ENCODE data around the gene HSD17B8.
A peak's percentile ranks its signal among the peaks of the same experiment; 100 is the strongest.

HSD17B8 gene

GRCh38 chr6:33189625-33190448, 14.6 kb upstream of the HSD17B8 start:
- no peak for TF ChIP-seq ZBTB7A (IDR thresholded peaks at IDR 0.05; ENCODE audit: low read depth)
- no peak for TF ChIP-seq FOXM1 (IDR thresholded peaks at IDR 0.05; ENCODE audit: borderline replicate concordance, low read depth)
- no peak for TF ChIP-seq CREB1 (IDR thresholded peaks at IDR 0.05; ENCODE audit: low read depth)
- TF ChIP-seq EGR1 (IDR thresholded peaks at IDR 0.05), result no peak
- TF ChIP-seq EP300 (IDR thresholded peaks at IDR 0.05; ENCODE audit: borderline replicate concordance), result no peak
- TF ChIP-seq TCF12 (IDR thresholded peaks at IDR 0.05; ENCODE audit: low read depth), result no peak
- no peak for TF ChIP-seq REST (IDR thresholded peaks at IDR 0.05; ENCODE audit: low read depth)
- no peak for TF ChIP-seq TAF1 (IDR thresholded peaks at IDR 0.05; ENCODE audit: low read depth)
- no peak for TF ChIP-seq TEAD4 (IDR thresholded peaks at IDR 0.05)
- TF ChIP-seq RAD21 (IDR thresholded peaks at IDR 0.05; ENCODE audit: low read depth), result no peak
- TF ChIP-seq MAX (IDR thresholded peaks at IDR 0.05), result no peak
- no peak for TF ChIP-seq CEBPB (IDR thresholded peaks at IDR 0.05)
- TF ChIP-seq USF1 (IDR thresholded peaks at IDR 0.05), result no peak
- no peak for TF ChIP-seq NFIC (IDR thresholded peaks at IDR 0.05)
- no peak for TF ChIP-seq YY1 (IDR thresholded peaks at IDR 0.05; ENCODE audit: low read depth)

GRCh38 chr6:33190504-33191107, 13.8 kb upstream of the HSD17B8 start:
- TF ChIP-seq REST (IDR thresholded peaks at IDR 0.05; ENCODE audit: low read depth) (no peak), NFIC (IDR thresholded peaks at IDR 0.05) (no peak)

GRCh38 chr6:33191383-33192104, 12.9 kb upstream of the HSD17B8 start:
- TF ChIP-seq USF1 (IDR thresholded peaks at IDR 0.05) (no peak), TCF12 (IDR thresholded peaks at IDR 0.05; ENCODE audit: low read depth) (0 out of 2 replicates have a peak, but pooled peaks have one; percentile 26), CREB1 (IDR thresholded peaks at IDR 0.05; ENCODE audit: low read depth) (no peak), ZBTB7A (IDR thresholded peaks at IDR 0.05; ENCODE audit: low read depth) (0 out of 2 replicates have a peak, but pooled peaks have one; percentile 34), EGR1 (IDR thresholded peaks at IDR 0.05) (no peak), TEAD4 (IDR thresholded peaks at IDR 0.05) (peak; percentile 79), YY1 (IDR thresholded peaks at IDR 0.05; ENCODE audit: low read depth) (no peak), TAF1 (IDR thresholded peaks at IDR 0.05; ENCODE audit: low read depth) (no peak), EP300 (IDR thresholded peaks at IDR 0.05; ENCODE audit: borderline replicate concordance) (no peak), MAX (IDR thresholded peaks at IDR 0.05) (0 out of 2 replicates have a peak, but pooled peaks have one; percentile 53), NFIC (IDR thresholded peaks at IDR 0.05) (peak; percentile 87), REST (IDR thresholded peaks at IDR 0.05; ENCODE audit: low read depth) (no peak)
